ENCODE results near the gene AGMO. TPM values are rescaled to one million over a fixed set of nuclear protein-coding genes. Genes with fewer than 3 reads are reported as not detected.

Gene AGMO
- total RNA-seq, 1 donor from 2014 or later, result 0.20 TPM

- H3K27me3 ChIP-seq, result no peaks in the 10 kb centered on the region
- no peaks in the 10 kb centered on the region for H3K4me1 ChIP-seq
- ATAC-seq, result no peak
- intact Hi-C loops (cut with DNase I), result no loop called here
- DNase-seq, result no peak
- no peak overlapping the region for H3K4me3 ChIP-seq
- H3K27ac ChIP-seq, result no peak overlapping the region
- no peaks in the 10 kb centered on the region for H3K36me3 ChIP-seq
- H3K9me3 ChIP-seq, result no peaks in the 10 kb centered on the region
- TF ChIP-seq CTCF (IDR thresholded peaks at IDR 0.05), result no peak
These were observed 403.5 kb downstream of the AGMO start for GRCh38 chr7:15158141-15158810.

Other genes starting within 250 kb of the AGMO start
- 21.9 TPM for gene MEOX2, start 124.7 kb upstream of the AGMO start, total RNA-seq